Stimulated activated CD4-positive, alpha-beta T cell treated with anti-CD3 and anti-CD28 coated beads, Interleukin-4, amount 100 ng/mL, for 24 hours (primary cell): Measurements from ENCODE around the gene ATF5.

Experiments used
- DNase-seq: peaks from one replicate; pipeline ENCODE4 v3.0.0-alpha.2; 2020

The ATF5 gene

DNA sequence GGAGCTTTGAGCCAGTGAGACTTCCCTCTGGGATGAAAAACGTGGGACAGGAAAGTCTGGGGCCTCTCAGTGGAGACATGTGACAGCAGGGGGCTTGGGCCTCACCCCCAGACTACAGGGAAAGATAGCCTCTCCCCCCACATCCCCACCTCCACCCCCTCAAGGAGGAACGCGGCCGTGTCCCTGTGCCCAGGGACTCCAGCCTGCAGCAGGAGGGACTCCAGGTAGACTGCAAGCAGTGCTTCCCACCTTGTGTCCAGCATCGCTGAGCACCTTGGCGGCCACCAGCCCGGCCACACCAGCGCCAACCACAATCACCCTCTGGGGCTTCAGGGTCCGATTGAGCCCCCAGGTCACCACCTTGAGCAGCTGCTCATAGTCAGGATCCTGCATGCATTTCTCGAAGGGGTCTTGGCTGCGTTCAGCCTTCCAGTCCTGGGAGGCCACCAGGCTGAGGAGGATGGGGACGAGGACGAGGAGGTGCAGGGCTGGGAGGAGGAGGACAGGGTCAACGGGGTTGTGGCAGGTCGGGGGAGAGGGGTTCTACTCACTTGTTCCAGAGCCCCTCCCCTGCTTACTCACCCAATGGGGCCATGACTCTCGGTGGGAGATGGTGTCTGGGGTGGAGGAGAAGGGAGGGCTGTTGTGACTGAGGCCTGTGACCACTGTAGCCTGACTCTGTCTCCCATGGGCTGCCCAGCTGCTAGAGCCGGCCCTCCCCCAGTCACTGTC, 33.3 kb upstream of the ATF5 start:
- DNase-seq: no peak

- peak; percentile 66 for DNase-seq
Observed at GRCh38 chr19:49896863-49897621, 32.0 kb upstream of the ATF5 start, which contains the start of gene IL4I1. Gene IL4I1, minus strand, starts transcription at chr19:49896887. Its CDS starts 727 bp downstream, at chr19:49896160.

- no peak for DNase-seq
Observed at GRCh38 chr19:49904136-49904535, 24.9 kb upstream of the ATF5 start.

- no peak for DNase-seq
Observed at GRCh38 chr19:49906879-49907564, 22.0 kb upstream of the ATF5 start.

DNA sequence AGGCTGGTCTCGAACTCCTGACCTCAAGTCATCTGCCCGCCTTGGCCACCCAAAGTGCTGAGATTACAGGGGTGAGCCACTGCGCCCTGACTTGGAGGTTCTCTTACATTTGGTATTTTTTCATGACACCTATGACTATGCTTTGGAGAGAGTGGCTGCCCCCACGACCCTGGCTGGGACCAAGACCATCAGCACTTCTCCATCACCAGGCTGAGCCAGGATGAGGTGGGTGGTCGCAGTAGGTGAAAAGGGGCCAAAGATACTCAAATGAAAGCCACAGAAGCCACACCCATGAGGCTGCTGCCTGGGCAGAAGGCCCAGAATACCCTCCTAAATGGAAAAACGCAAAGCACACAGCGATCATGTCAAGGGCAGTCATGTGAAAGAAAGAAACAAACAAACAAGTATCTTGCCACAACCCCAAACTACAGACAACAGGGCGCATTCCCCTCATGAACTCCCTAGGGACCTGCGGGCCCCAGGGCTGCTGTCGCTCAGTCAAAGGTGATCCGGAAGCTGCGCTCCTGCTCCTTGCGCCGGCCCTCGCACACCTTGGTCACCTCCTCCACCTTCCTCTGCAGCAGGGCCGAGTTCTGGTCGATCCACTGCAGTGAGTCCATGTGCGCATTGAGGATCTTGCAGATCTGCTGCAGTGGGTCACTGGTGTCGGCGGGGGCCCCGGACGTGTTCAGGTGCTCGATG, 21.1 kb upstream of the ATF5 start:
- no peak for DNase-seq

DNA sequence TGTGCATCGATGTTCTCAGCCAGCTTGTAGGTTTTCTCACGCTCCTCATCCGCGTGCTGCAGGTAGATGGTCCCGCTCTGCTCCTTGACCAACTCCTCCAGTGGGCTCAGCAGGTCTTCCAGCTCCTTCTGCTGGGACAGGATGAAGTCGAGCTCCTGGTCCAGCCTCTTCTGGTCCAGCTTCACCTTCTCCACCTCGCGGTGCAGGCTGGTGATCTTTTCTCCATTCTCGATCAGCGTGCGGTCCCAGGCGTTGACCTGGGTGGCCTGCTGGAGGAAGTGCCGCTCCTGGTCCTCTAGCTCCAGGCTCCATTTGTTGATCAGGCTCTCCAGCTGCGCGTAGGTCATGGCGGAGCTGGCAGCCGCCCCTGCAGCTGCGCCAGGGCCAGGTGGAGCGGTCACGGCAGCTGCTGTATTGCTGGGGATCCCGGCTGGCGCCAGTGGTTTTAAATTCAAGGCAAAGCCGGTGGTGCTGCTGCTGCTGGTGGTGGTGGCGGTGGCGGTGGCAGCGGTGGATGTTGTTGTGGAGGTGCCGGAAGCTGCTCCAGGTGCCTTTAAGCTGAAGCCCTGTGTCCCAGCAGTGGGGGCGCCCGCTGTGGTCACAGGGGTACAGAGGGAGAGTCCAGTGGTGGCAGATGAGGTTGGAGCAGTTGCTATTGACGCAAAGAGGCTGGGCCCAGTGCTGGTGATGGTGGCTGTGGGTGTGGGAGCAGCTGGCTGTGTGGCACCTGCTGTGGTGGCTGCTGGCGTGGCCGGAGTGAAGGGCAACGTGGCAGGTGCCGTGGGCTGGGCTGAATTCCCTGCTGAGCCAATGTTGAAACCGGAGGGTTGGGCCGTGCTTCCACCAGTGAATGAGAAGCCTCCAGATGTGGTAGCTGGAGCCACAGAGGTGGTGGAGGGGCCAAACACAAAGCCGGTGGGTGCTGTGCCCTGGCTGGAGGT, 20.3 kb upstream of the ATF5 start:
- no peak for DNase-seq

GRCh38 chr19:49910179-49910578, 18.8 kb upstream of the ATF5 start:
- no peak for DNase-seq

DNA sequence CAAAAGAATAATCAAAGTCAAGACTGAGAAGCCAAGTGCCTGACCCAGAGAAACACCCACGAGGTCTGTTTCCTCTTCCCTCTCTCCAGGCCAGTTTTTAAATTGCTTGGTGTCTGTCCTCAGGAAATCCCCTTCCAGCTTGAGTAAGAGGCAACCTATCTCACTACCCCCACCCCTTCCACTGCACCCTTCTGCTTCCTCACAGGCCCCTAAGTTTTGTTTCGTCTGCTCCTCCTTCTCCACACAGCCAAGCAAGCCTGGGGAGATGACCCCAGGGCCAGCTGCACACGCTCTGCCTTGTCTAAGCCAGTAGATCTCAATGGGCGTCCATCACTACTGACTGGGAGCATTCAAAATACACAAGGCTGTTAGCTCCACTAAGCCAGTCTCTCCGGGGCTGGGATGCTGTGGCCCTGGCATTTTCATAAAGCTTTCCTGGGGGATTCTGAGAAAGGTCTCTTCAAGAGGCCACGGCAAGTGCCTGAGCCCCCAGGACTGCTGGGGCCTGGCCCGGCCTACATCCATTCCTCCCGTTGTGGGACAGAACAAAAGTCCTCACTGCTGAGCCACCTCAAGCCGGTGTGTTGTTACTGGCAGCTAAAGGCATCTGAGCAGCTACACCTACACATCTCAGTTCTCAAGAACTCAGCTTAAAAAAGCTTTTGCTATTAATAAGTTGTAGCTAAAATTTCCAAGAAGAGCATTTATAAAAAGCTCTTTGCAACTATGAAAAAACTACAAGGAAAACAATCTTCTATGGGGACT, 17.4 kb upstream of the ATF5 start:
- peak; percentile 47 for DNase-seq

DNA sequence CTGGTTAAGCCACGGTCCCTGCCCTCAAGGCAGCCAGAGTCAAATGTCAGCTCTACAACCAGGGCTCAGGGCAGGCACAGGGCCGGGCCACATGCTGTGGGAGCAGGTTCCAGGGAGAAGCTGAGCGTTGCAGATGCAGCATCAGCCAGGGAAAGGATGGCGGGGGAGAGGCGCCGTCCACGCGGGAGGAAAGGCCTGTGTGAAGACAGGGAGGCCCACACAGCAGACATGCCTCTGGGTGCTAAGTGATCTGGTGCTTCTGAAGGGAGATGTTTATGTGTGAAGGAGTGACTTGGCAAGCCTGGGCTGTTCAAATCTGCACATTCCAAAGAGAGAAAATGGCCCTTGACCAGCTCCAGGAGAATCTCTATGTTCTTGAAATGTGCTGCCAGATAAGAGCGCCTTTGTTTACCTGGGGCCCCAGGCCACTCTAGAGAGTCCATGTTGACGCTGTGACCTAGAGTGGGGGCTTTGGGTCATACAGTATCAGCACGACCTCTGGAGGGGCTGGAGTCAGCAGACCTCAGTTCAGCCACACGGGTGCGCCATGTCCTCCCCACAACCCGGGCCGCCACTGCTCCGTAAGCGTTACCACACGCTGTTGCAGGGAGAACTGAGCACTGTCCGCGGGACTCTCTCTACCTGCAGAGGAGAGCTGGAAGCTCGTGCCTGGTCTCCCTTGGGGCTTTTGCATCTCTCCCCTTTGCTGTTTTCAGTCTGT, 15.9 kb upstream of the ATF5 start:
- DNase-seq: no peak

DNA sequence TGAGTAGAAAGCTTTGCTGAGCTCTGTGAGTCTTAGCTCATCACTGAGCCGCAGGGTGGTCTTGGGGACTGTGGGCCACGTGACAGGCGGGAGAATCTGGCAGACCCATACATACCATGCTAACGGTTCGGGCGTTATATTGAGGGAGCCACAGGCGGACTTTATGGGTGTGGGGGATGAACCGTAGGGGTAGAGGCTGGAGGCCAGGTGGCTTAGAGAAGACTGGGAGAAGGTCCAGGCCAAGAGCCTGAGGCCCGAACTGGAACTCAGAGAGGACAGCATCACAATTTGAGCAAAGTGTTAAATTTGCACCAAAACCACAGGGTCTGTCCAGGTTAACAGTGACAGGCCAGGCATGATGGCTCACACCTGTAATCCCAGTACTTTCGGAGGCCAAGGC, 15.3 kb upstream of the ATF5 start:
- DNase-seq: no peak

- no peak for DNase-seq
Observed at GRCh38 chr19:49915271-49915670, 13.7 kb upstream of the ATF5 start.

GRCh38 chr19:49916839-49917733, 11.9 kb upstream of the ATF5 start:
- DNase-seq: no peak

GRCh38 chr19:49918089-49918488, 10.9 kb upstream of the ATF5 start:
- DNase-seq: no peak

- no peak for DNase-seq
Observed at GRCh38 chr19:49920624-49921363, 8.2 kb upstream of the ATF5 start.

DNA sequence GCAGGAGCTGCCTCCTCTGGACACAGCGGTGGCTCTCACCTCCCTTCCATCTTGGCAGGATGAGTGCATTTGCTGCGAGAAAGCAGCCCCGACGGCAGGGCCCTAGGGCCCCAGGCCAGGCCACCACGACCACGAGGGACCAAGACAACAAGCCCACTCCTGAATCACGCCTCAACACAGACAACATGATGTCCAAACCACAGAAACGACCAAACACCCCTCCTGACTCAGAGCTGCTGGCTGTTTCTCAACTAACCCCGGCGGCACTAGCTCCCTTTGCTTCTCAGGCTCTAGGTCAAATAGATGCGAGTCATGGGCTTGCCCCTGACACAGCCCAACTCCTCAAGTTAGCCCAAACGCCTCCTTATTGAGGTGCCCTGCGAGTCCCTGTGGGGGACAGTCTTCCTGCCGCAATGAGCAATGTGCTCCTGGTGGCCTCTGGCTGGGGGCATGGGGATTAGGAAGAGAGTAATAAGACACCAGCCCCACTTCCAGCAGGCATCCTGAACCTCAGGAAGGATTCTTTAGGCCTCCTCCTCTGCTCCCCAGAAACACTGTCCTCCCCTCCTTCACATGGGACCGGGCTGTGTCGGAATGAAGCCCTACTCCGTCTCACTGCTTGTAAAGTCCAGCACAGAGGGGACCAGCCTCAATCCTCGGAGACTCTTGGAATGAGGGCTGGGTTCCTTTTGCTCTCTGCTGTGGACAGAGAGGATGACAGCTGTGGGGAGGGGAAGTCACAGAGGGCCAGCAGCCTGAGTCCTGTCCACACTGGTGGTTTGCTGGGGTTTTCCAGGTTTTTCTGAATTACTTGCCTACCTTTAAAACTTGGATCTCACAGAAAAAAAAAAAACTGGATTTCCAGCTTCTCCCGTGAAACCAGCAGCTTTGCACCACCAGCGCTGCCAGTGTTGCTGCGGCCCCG, 6.9 kb upstream of the ATF5 start:
- no peak for DNase-seq

- DNase-seq: no peak
Observed at GRCh38 chr19:49923055-49924003, 5.7 kb upstream of the ATF5 start.
